SKM-1 treated with dmso at 0.1 percent for 144 hours (cell line): ENCODE measurements around the gene OAF.
A peak's percentile ranks its signal among the peaks of the same experiment; 100 is the strongest.

ENCODE experiments used
- DNase-seq: peaks from one replicate; lab custom pipeline; 2025; ENCODE audit not compliant: unreplicated experiment; lab: John Stamatoyannopoulos, UW

OAF gene

GRCh38 chr11:120200677-120201076 is 10.2 kb upstream of the OAF start:
- no peak for DNase-seq

- no peak for DNase-seq
Observed at GRCh38 chr11:120201653-120202052, 9.2 kb upstream of the OAF start.

GRCh38 chr11:120203626-120204025 is 7.2 kb upstream of the OAF start:
- no peak for DNase-seq

- DNase-seq, result no peak
Observed at GRCh38 chr11:120205596-120206161, 5.2 kb upstream of the OAF start.

- DNase-seq, result no peak
Observed at GRCh38 chr11:120207512-120207911, 3.3 kb upstream of the OAF start.

- DNase-seq, result peak; percentile 33
Observed at GRCh38 chr11:120208001-120208441, 2.8 kb upstream of the OAF start.

- DNase-seq, result peak; percentile 47
Observed at GRCh38 chr11:120208777-120209176, 2.1 kb upstream of the OAF start.

GRCh38 chr11:120209746-120210625 is 846 bp upstream of the OAF start:
- no peak for DNase-seq

GRCh38 chr11:120211522-120212258 is 858 bp downstream of the OAF start:
- no peak for DNase-seq

GRCh38 chr11:120212259-120212878 is 1.5 kb downstream of the OAF start:
- no peak for DNase-seq

GRCh38 chr11:120212926-120213325 is 2.1 kb downstream of the OAF start:
- no peak for DNase-seq

- DNase-seq, result no peak
Observed at GRCh38 chr11:120214581-120214980, 3.7 kb downstream of the OAF start.

GRCh38 chr11:120215634-120216033 is 4.8 kb downstream of the OAF start:
- DNase-seq, result no peak

- no peak for DNase-seq
Observed at GRCh38 chr11:120216426-120217102, 5.7 kb downstream of the OAF start.

GRCh38 chr11:120217526-120217925 is 6.7 kb downstream of the OAF start:
- DNase-seq, result no peak

- no peak for DNase-seq
Observed at GRCh38 chr11:120217941-120218694, 7.3 kb downstream of the OAF start.

- DNase-seq, result no peak
Observed at GRCh38 chr11:120218695-120219033, 7.8 kb downstream of the OAF start.

- DNase-seq, result no peak
Observed at GRCh38 chr11:120219232-120219937, 8.6 kb downstream of the OAF start.

GRCh38 chr11:120219938-120220746 is 9.3 kb downstream of the OAF start:
- DNase-seq, result no peak
